SU-DHL-6 (cell line): ENCODE measurements around the gene FERMT2.

ENCODE experiments used
- H2AFZ ChIP-seq: fragments of 200-600 bp; sonication (generic); 2 replicates; pipeline ENCODE4 v1.6.1; 2014; ENCODE audit warnings: low read depth, mild to moderate bottlenecking, moderate library complexity, mixed read lengths, antibody characterized with exemption, low read length; ENCODE audit not compliant: severe bottlenecking
- H3F3A ChIP-seq: fragments of 200-600 bp; shearing (Covaris generic); 2 replicates; pipeline ENCODE4 v1.6.0; 2016; ENCODE audit warnings: antibody characterized with exemption, mild to moderate bottlenecking; ENCODE audit not compliant: insufficient read depth
- H3K27ac ChIP-seq: fragments of 200-600 bp; sonication (generic); 2 replicates; pipeline ENCODE4 v1.5.1; 2016; ENCODE audit warnings: low read depth, mild to moderate bottlenecking, low read length, moderate library complexity, mixed read lengths
- H3K27me3 ChIP-seq: fragments of 200-600 bp; sonication (generic), shearing (Covaris generic); 2 replicates; pipeline ENCODE4 v1.6.0; 2014; ENCODE audit warnings: mild to moderate bottlenecking, low read length
- H3K36me3 ChIP-seq: fragments of 200-600 bp; sonication (generic); 2 replicates; pipeline ENCODE4 v1.6.1; 2014; ENCODE audit warnings: mild to moderate bottlenecking, low read length, mixed read lengths
- H3K4me2 ChIP-seq: fragments of 300-600, 200-600 bp; shearing (Covaris generic), sonication (generic); 2 replicates; pipeline ENCODE4 v1.6.0; 2014; ENCODE audit warnings: low read length, low read depth, mild to moderate bottlenecking; ENCODE audit not compliant: poor library complexity, severe bottlenecking
- H3K4me3 ChIP-seq: fragments of 200-600 bp; sonication (generic); 2 replicates; pipeline ENCODE4 v1.5.1; 2014; ENCODE audit warnings: antibody characterized with exemption, low read length, mild to moderate bottlenecking, mixed read lengths; ENCODE audit not compliant: insufficient read depth, poor library complexity, severe bottlenecking
- H3K79me2 ChIP-seq: fragments of 200-600 bp; sonication (generic); 2 replicates; pipeline ENCODE4 v1.6.1; 2014; ENCODE audit warnings: mild to moderate bottlenecking, low read length, moderate library complexity; ENCODE audit not compliant: insufficient read depth
- H3K9ac ChIP-seq: fragments of 200-600 bp; sonication (generic); 2 replicates; pipeline ENCODE4 v1.7.0; 2014; ENCODE audit warnings: mild to moderate bottlenecking, low read length
- H3K9me2 ChIP-seq: fragments of 200-600 bp; sonication (generic); replicated peaks from 2 replicates; pipeline ENCODE4 v1.6.1; 2014; ENCODE audit warnings: low read length; ENCODE audit not compliant: insufficient read depth
- H3K9me3 ChIP-seq: fragments of 200-600 bp; sonication (generic); 2 replicates; pipeline ENCODE4 v1.6.1; 2014; ENCODE audit warnings: low read length, mixed read lengths; ENCODE audit not compliant: insufficient read depth
- H4K20me1 ChIP-seq: fragments of 200-600 bp; sonication (generic); 2 replicates; pipeline ENCODE4 v1.6.1; 2014; ENCODE audit warnings: low read depth, mild to moderate bottlenecking, antibody characterized with exemption, low read length, moderate library complexity, mixed read lengths
- CTCF ChIP-seq: fragments of 200-600 bp; sonication (generic); IDR thresholded peaks from one replicate; pipeline ENCODE4 v1.5.1; 2017; ENCODE audit warnings: antibody characterized with exemption, mild to moderate bottlenecking, low read length, moderate library complexity; ENCODE audit not compliant: insufficient read depth, poor library complexity, severe bottlenecking
- EZH2phosphoT487 ChIP-seq: fragments of 200-600 bp; sonication (generic), shearing (Covaris generic); conservative IDR thresholded peaks from 2 replicates; pipeline ENCODE4 v1.6.1; 2018; ENCODE audit warnings: mild to moderate bottlenecking, antibody characterized with exemption, low read length, moderate library complexity, mixed read lengths

Gene FERMT2

GRCh38 chr14:52917735-52918134 lies 33.1 kb downstream of the FERMT2 start:
- Histone ChIP-seq H3K79me2 (no peaks in the 10 kb centered on the region), H2AFZ (no peak overlapping the region), H3K27me3 (no peaks in the 10 kb centered on the region), H3K4me2 (no peak overlapping the region), H3K36me3 (no peaks in the 10 kb centered on the region), H3F3A (no peaks in the 10 kb centered on the region), H3K4me3 (no peak overlapping the region), H3K9ac (no peak overlapping the region), H4K20me1 (no peaks in the 10 kb centered on the region), H3K9me2 (no peaks in the 10 kb centered on the region), H3K27ac (no peak overlapping the region), H3K9me3 (no peaks in the 10 kb centered on the region)
- TF ChIP-seq CTCF (no peak), EZH2phosphoT487 (no peak)

GRCh38 chr14:52914295-52914694 lies 36.6 kb downstream of the FERMT2 start:
- no peak for TF ChIP-seq EZH2phosphoT487
- no peak for TF ChIP-seq CTCF
- Histone ChIP-seq H3K36me3 (no peaks in the 10 kb centered on the region), H3K27me3 (no peaks in the 10 kb centered on the region), H3K9ac (no peak overlapping the region), H3K9me2 (no peaks in the 10 kb centered on the region), H3K79me2 (no peaks in the 10 kb centered on the region), H3F3A (no peaks in the 10 kb centered on the region), H3K4me2 (no peak overlapping the region), H2AFZ (no peak overlapping the region), H3K4me3 (no peak overlapping the region), H3K27ac (no peak overlapping the region), H3K9me3 (no peaks in the 10 kb centered on the region), H4K20me1 (no peaks in the 10 kb centered on the region)

- H3K4me3 ChIP-seq = no peak overlapping the region
- no peak overlapping the region for H3K4me2 ChIP-seq
- H3K27ac ChIP-seq = no peak overlapping the region
- no peaks in the 10 kb centered on the region for H3K9me3 ChIP-seq
- no peaks in the 10 kb centered on the region for H3F3A ChIP-seq
- H2AFZ ChIP-seq = no peak overlapping the region
- H3K36me3 ChIP-seq = no peaks in the 10 kb centered on the region
- H3K9ac ChIP-seq = no peak overlapping the region
- TF ChIP-seq CTCF (no peak), EZH2phosphoT487 (no peak)
- H4K20me1 ChIP-seq = no peaks in the 10 kb centered on the region
- H3K79me2 ChIP-seq = no peaks in the 10 kb centered on the region
- H3K27me3 ChIP-seq = no peaks in the 10 kb centered on the region
- no peaks in the 10 kb centered on the region for H3K9me2 ChIP-seq
Observed at GRCh38 chr14:52913271-52913670, 37.6 kb downstream of the FERMT2 start.
